GM13976 (cell line): ENCODE measurements around the gene TMEM201.

Source experiments
- DNase-seq: peaks from one replicate; pipeline ENCODE4 v3.0.0; 2012; ENCODE audit warnings: low spot score
- CTCF ChIP-seq: IDR thresholded peaks from 2 replicates; pipeline ENCODE4 v1.5.1; 2012; ENCODE audit warnings: borderline replicate concordance, mild to moderate bottlenecking; ENCODE audit not compliant: insufficient read depth; ENCODE audit errors: extremely low read depth, missing control alignments, control extremely low read depth
- in situ Hi-C: fragments of 300-500 bp; cut with MboI; formaldehyde crosslinking; loops from one replicate; pipeline ENCODE4 v1.12.0; 2022; ENCODE audit warnings: low sequenced_read_pairs, mixed read lengths, inconsistent platforms; ENCODE audit not compliant: unreplicated experiment

The TMEM201 gene

GRCh38 chr1:9594471-9595155 is 5.9 kb downstream of the TMEM201 start:
- no peak for DNase-seq
- no peak for TF ChIP-seq CTCF
- in situ Hi-C loops, result no loop called here

DNA sequence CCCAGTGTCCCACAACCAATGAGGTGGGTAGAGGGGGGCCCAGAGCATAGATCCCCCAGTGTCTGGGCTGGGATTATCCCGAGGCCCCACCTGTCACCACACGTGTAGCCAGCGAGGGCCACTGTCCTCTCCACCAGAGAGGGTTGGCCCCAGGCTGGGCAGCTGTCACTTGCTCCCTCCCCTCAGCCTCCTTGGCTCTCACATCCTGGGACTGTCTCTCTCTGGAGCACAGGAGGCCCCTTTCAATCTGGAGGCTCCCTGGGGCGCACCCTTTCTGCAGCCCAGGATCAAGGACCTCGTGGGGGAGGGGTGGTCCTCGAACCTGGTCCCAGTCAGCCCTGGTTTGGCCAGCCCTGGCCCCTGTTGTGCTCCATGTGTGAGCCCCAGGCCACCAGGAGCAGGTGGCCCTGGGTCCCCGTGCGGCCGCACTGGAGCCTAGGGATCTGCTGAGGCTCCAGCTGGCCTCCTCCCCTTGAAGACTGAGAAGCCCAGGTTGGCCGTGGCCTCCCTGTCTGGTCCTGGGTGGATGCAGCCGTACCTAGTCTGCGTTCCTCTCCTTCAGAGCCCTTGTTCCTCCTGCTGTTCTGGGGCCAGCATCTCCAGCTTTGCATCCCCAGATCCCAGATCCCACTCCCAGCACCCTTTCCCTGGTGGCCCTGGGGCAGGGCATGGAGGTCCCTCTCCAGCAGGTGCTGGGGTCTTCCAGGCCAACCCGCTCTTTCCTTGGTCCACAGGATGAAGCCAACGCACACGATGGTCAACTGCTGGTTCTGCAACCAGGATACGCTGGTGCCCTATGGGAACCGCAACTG is 6.7 kb downstream of the TMEM201 start:
- TF ChIP-seq CTCF, result no peak

GRCh38 chr1:9595968-9596340 is 7.2 kb downstream of the TMEM201 start:
- DNase-seq, result no peak
- in situ Hi-C loops, result no loop called here
- TF ChIP-seq CTCF, result no peak

More for the DNA sequence above, 6.7 kb downstream of the TMEM201 start:
- in situ Hi-C loops, result no loop called here
- DNase-seq, result no peak

- no peak for TF ChIP-seq CTCF
- in situ Hi-C loops, result no loop called here
Measured at GRCh38 chr1:9596415-9597123, 7.9 kb downstream of the TMEM201 start.

GRCh38 chr1:9597361-9598315 is 8.9 kb downstream of the TMEM201 start:
- DNase-seq, result no peak
- in situ Hi-C loops, result no loop called here
- no peak for TF ChIP-seq CTCF

More at GRCh38 chr1:9596415-9597123, 7.9 kb downstream of the TMEM201 start:
- no peak for DNase-seq
